IMR-90 (cell line): ENCODE measurements around the gene LRRC73. TPM values are rescaled to one million over a fixed set of nuclear protein-coding genes. Genes with fewer than 3 reads are reported as not detected.

Source experiments
- ATAC-seq: fragments of 200-7000 bp; cut with Tn5 transposase; 2 replicates; pipeline ENCODE4 v1.9.1; 2020; ENCODE audit warnings: low read depth, mild to moderate bottlenecking, moderate library complexity
- BruUV-seq: library from RNA; stranded (reverse); fragments of 400-500 nt; replicated peaks from 2 replicates; lab custom pipeline; 2021; lab: Mats Ljungman, UMichigan
- CTCF ChIA-PET: fragments of 300-600 bp; formaldehyde crosslinking; extraction: SDS; loops from one replicate; lab custom pipeline; 2021; ENCODE audit warnings: antibody characterized with exemption; lab: Yijun Ruan, JAX
- POLR2A ChIA-PET: fragments of 300-600 bp; sonication (Branson Sonifier 250); formaldehyde crosslinking; loops from one replicate; lab custom pipeline; 2022; ENCODE audit warnings: antibody characterized with exemption; ENCODE audit not compliant: unreplicated experiment; lab: Charles Lee
- DNase-seq: peaks from one replicate; pipeline ENCODE4 v3.0.0; 2013
- H2AFZ ChIP-seq: replicated peaks from 2 replicates; pipeline ENCODE3; 2013; ENCODE audit warnings: low read length, mild to moderate bottlenecking; ENCODE audit not compliant: poor library complexity
- H2AK5ac ChIP-seq: 2 replicates; pipeline ENCODE4 v1.6.1; 2013; ENCODE audit warnings: low read depth, low read length, inconsistent platforms
- H2AK9ac ChIP-seq: replicated peaks from 2 replicates; pipeline ENCODE3; 2013; ENCODE audit warnings: mild to moderate bottlenecking, low read depth, low read length, moderate library complexity; ENCODE audit not compliant: poor library complexity
- H2BK120ac ChIP-seq: 2 replicates; pipeline ENCODE4 v1.6.1; 2013; ENCODE audit warnings: low read depth, low read length, inconsistent platforms
- H2BK15ac ChIP-seq: 3 replicates; pipeline ENCODE4 v1.6.1; 2013; ENCODE audit warnings: low read depth, low read length, inconsistent platforms
- H2BK20ac ChIP-seq: 2 replicates; pipeline ENCODE4 v1.6.1; 2013; ENCODE audit warnings: low read depth, mild to moderate bottlenecking, inconsistent platforms, low read length, moderate library complexity
- H2BK5ac ChIP-seq: 2 replicates; pipeline ENCODE4 v1.6.1; 2013; ENCODE audit warnings: mild to moderate bottlenecking, low read depth, low read length, inconsistent platforms; ENCODE audit not compliant: poor library complexity, severe bottlenecking
- H3K14ac ChIP-seq: replicated peaks from 2 replicates; pipeline ENCODE4 v1.6.1; 2013; ENCODE audit warnings: low read depth, low read length, inconsistent platforms
- H3K18ac ChIP-seq: 2 replicates; pipeline ENCODE4 v1.6.1; 2013; ENCODE audit warnings: low read depth, low read length, control low read depth
- H3K23ac ChIP-seq: 2 replicates; pipeline ENCODE4 v1.6.1; 2013; ENCODE audit warnings: low read depth, low read length, inconsistent platforms
- H3K27ac ChIP-seq: 2 replicates; pipeline ENCODE4 v1.5.1; 2013; ENCODE audit warnings: mild to moderate bottlenecking, control low read depth, low read length; ENCODE audit not compliant: insufficient read depth
- H3K27me3 ChIP-seq: 2 replicates; pipeline ENCODE4 v1.6.1; 2013; ENCODE audit warnings: low read length; ENCODE audit not compliant: control insufficient read depth, insufficient read depth
- H3K36me3 ChIP-seq: 2 replicates; pipeline ENCODE4 v1.6.1; 2013; ENCODE audit warnings: low read length, mixed read lengths; ENCODE audit not compliant: control insufficient read depth, insufficient read depth
- H3K4ac ChIP-seq: 2 replicates; pipeline ENCODE4 v1.6.1; 2013; ENCODE audit warnings: low read depth, low read length, inconsistent platforms
- H3K4me1 ChIP-seq: 2 replicates; pipeline ENCODE4 v1.6.1; 2013; ENCODE audit warnings: low read length, mixed read lengths; ENCODE audit not compliant: control insufficient read depth, insufficient read depth
- H3K4me2 ChIP-seq: 2 replicates; pipeline ENCODE4 v1.6.1; 2013; ENCODE audit warnings: low read depth, mild to moderate bottlenecking, control low read depth, low read length, moderate library complexity
- H3K4me3 ChIP-seq: 2 replicates; pipeline ENCODE4 v1.5.1; 2013; ENCODE audit warnings: low read depth, mild to moderate bottlenecking, control low read depth, low read length, moderate library complexity; ENCODE audit not compliant: insufficient read depth
- H3K56ac ChIP-seq: 2 replicates; pipeline ENCODE4 v1.6.1; 2013; ENCODE audit warnings: low read length, inconsistent platforms; ENCODE audit not compliant: insufficient read depth; ENCODE audit errors: extremely low read depth
- H3K79me1 ChIP-seq, 2 experiments: 2 replicates each; pipeline ENCODE4 v1.6.1; 2013; ENCODE audit warnings: low read length in 2 of 2, inconsistent platforms in 1 of 2, low read depth in 1 of 2
- H3K9ac ChIP-seq: 2 replicates; pipeline ENCODE4 v1.6.1; 2013; ENCODE audit warnings: low read depth, low read length, control low read depth
- H3K9me1 ChIP-seq: 2 replicates; pipeline ENCODE4 v1.6.1; 2013; ENCODE audit warnings: low read length, inconsistent platforms; ENCODE audit not compliant: insufficient read depth
- H3K9me3 ChIP-seq: 2 replicates; pipeline ENCODE4 v1.6.1; 2013; ENCODE audit warnings: low read length; ENCODE audit not compliant: control insufficient read depth, insufficient read depth
- H4K20me1 ChIP-seq: 2 replicates; pipeline ENCODE4 v1.6.1; 2013; ENCODE audit warnings: low read length, inconsistent platforms; ENCODE audit not compliant: insufficient read depth
- H4K5ac ChIP-seq: 2 replicates; pipeline ENCODE4 v1.6.1; 2013; ENCODE audit warnings: mild to moderate bottlenecking, low read depth, low read length, control low read depth
- H4K8ac ChIP-seq, 2 experiments: 2 replicates each; pipeline ENCODE4 v1.6.1; 2013; ENCODE audit warnings: low read depth in 2 of 2, low read length in 2 of 2, control low read depth in 1 of 2, inconsistent platforms in 1 of 2
- H4K91ac ChIP-seq: 2 replicates; pipeline ENCODE4 v1.6.1; 2013; ENCODE audit warnings: low read depth, low read length, inconsistent platforms; ENCODE audit not compliant: insufficient read depth
- BHLHE40 ChIP-seq: fragments of 150-350 bp; IDR thresholded peaks from 2 replicates; pipeline ENCODE4 v1.6.1; 2016; ENCODE audit warnings: mild to moderate bottlenecking, low read depth, low read length
- RCOR1 ChIP-seq: IDR thresholded peaks from 2 replicates; pipeline ENCODE4 v1.6.1; 2012; ENCODE audit warnings: mild to moderate bottlenecking, low read length, improper control_type of control experiment; ENCODE audit not compliant: insufficient replicate concordance
- WGBS, 2 experiments: methylation state at CpG; one replicate each; pipeline versions ENCODE4 v1.1.5 to v1.1.7; 2013; ENCODE audit warnings: missing lambda C conversion rate in 2 of 2; ENCODE audit not compliant: insufficient read length in 1 of 2; ENCODE audit errors: extremely low coverage in 2 of 2; 5-methylcytosine and 5-hydroxymethylcytosine counted together
- dilution Hi-C: fragments of 300-500 bp; cut with HindIII; formaldehyde crosslinking; loops from one replicate; pipeline ENCODE4 v1.14.3; 2018; ENCODE audit warnings: low sequenced_read_pairs; ENCODE audit not compliant: unreplicated experiment
- in situ Hi-C: fragments of 300-500 bp; cut with MboI; formaldehyde crosslinking; loops from 3 replicates; pipeline ENCODE4 v1.14.3; 2019; ENCODE audit warnings: low sequenced_read_pairs, inconsistent platforms, mixed read lengths
- intact Hi-C: fragments of 100-400 bp; cut with micrococcal nuclease; formaldehyde crosslinking; loops from 2 replicates; pipeline ENCODE4 v1.10.0; 2022
- polyA plus RNA-seq, 3 experiments: library from polyadenylated mRNA; depleted of rRNA; stranded (reverse); fragments of >200 nt; gene quantifications; 2 replicates each; pipeline ENCODE4 v1.2.3, GENCODE V29; 2012; ENCODE audit warnings: low replicate concordance in 1 of 3
- total RNA-seq: library from RNA; depleted of rRNA; stranded (reverse); fragments of >200 nt; gene quantifications from 2 replicates; pipeline ENCODE4 v1.2.3, GENCODE V29; 2012

LRRC73 gene
- total and polyA plus RNA-seq, 2 of the 4 experiments (the other 2 are of a cell fraction): under 0.01 to 0.31 TPM

- Histone ChIP-seq H3K27me3 (no peaks in the 10 kb centered on the region), H4K20me1 (no peaks in the 10 kb centered on the region; the same call in 1 of the 2 replicates), H3K36me3 (peaks cover 68% of the 10 kb centered on the region), H2BK5ac (no peak overlapping the region), H2BK15ac (no peak overlapping the region), H3K9ac (no peak overlapping the region), H3K4me3 (no peak overlapping the region), H3K4me2 (no peak overlapping the region), H2BK20ac (no peak overlapping the region), H3K4ac (no peak overlapping the region), H2AK5ac (no peak overlapping the region), H3K79me1 (peaks cover 10 to 36% of the 10 kb centered on the region in 2 experiments), H3K18ac (no peak overlapping the region), H3K9me1 (peaks cover 5% of the 10 kb centered on the region; the same call in 1 of the 2 replicates), H4K5ac (no peak overlapping the region), H4K91ac (no peak overlapping the region), H3K14ac (no peak overlapping the region), H3K56ac (no peak overlapping the region), H2AFZ (no peak overlapping the region), H2AK9ac (no peak overlapping the region), H3K4me1 (peaks cover 6% of the 10 kb centered on the region), H3K23ac (no peak overlapping the region), H3K27ac (no peak overlapping the region), H3K9me3 (no peaks in the 10 kb centered on the region), H4K8ac (no peak overlapping the region), H2BK120ac (no peak overlapping the region)
- ChIA-PET POLR2A (no interaction called here), CTCF (no interaction called here)
- no peak for TF ChIP-seq BHLHE40
- no peak for TF ChIP-seq RCOR1
- dilution Hi-C loops: no loop called here
- intact Hi-C loops: loop anchor here (5.0 kb wide), 1 partner anchor 40 kb away; no protein-coding TSS in a partner anchor
- DNase-seq (no peak), ATAC-seq (no peak)
- BruUV-seq: TSS peak; percentile 74
- in situ Hi-C loops: no loop called here
- WGBS, 2 experiments: 90% methylated on average over 3 of the region's 8 CpGs; no CpG with 5 or more reads in 1 of the 2 experiments
Measured at GRCh38 chr6:43522547-43523261, 12.6 kb upstream of the LRRC73 start.
